ENCODE measurements around the gene ANAPC15.
"Not testable (repeated sequence)": the region's sequence is repeated elsewhere in the genome, so short reads cannot be mapped to it uniquely, and the experiment has no call there.

Gene ANAPC15

GRCh38 chr11:72153874-72154273 lies 41.4 kb upstream of the ANAPC15 start:
- H3K36me3 ChIP-seq (ENCODE audit: control insufficient read depth, insufficient read depth, low read length); DNase-seq; H3K9ac ChIP-seq (ENCODE audit: low read length); H4K8ac ChIP-seq (ENCODE audit: low read depth, low read length); H3K79me2 ChIP-seq (ENCODE audit: control insufficient read depth, insufficient read depth, low read length); H3K4me3 ChIP-seq (ENCODE audit: low read length); H2BK120ac ChIP-seq (ENCODE audit: low read depth, low read length); H2BK15ac ChIP-seq (replicated peaks; ENCODE audit: low read depth); H3K4me2 ChIP-seq (ENCODE audit: low read length); H3K4me1 ChIP-seq (ENCODE audit: control insufficient read depth, low read depth, low read length); H3K56ac ChIP-seq (ENCODE audit: low read length); H3K79me1 ChIP-seq (ENCODE audit: low read length); H3K27me3 ChIP-seq (ENCODE audit: insufficient read depth, low read length, poor library complexity); H4K5ac ChIP-seq (ENCODE audit: low read length); H2AK5ac ChIP-seq (ENCODE audit: low read length); H3K27ac ChIP-seq (ENCODE audit: low read depth, low read length); H2BK5ac ChIP-seq (ENCODE audit: low read length); H3K23ac ChIP-seq (ENCODE audit: low read length); H3K18ac ChIP-seq (ENCODE audit: low read length): not testable (repeated sequence)
- peak overlapping the region; percentile 16 for H3K4ac ChIP-seq (ENCODE audit: low read depth, low read length)
- WGBS (ENCODE audit: extremely low coverage, insufficient coverage, low lambda C conversion rate), result no CpG with 5 or more reads among the region's 6 CpGs

GRCh38 chr11:72150882-72151281 lies 38.4 kb upstream of the ANAPC15 start:
- H3K4ac ChIP-seq (ENCODE audit: low read depth, low read length), result no peak overlapping the region
- H4K5ac ChIP-seq (ENCODE audit: low read length), result no peak overlapping the region
- no peak overlapping the region for H2BK15ac ChIP-seq (replicated peaks; ENCODE audit: low read depth)
- no peak overlapping the region for H3K18ac ChIP-seq (ENCODE audit: low read length)
- no peak overlapping the region for H3K23ac ChIP-seq (ENCODE audit: low read length)
- no peak overlapping the region for H3K9ac ChIP-seq (ENCODE audit: low read length)
- H4K8ac ChIP-seq (ENCODE audit: low read depth, low read length), result no peak overlapping the region
- no peak overlapping the region for H3K56ac ChIP-seq (ENCODE audit: low read length)
- H3K79me1 ChIP-seq (ENCODE audit: low read length), result no peaks in the 10 kb centered on the region
- no peak overlapping the region for H3K27ac ChIP-seq (ENCODE audit: low read depth, low read length)
- H3K27me3 ChIP-seq (ENCODE audit: insufficient read depth, low read length, poor library complexity), result no peaks in the 10 kb centered on the region
- no peak overlapping the region for H3K4me2 ChIP-seq (ENCODE audit: low read length)
- no CpG with 5 or more reads among the region's 4 CpGs for WGBS (ENCODE audit: extremely low coverage, insufficient coverage, low lambda C conversion rate)
- H2AK5ac ChIP-seq (ENCODE audit: low read length), result no peak overlapping the region
- no peaks in the 10 kb centered on the region for H3K79me2 ChIP-seq (ENCODE audit: control insufficient read depth, insufficient read depth, low read length)
- no peak overlapping the region for H2BK120ac ChIP-seq (ENCODE audit: low read depth, low read length)
- H2BK5ac ChIP-seq (ENCODE audit: low read length), result no peak overlapping the region
- no peaks in the 10 kb centered on the region for H3K4me1 ChIP-seq (ENCODE audit: control insufficient read depth, low read depth, low read length)
- no peak for DNase-seq
- no peak overlapping the region for H3K4me3 ChIP-seq (ENCODE audit: low read length)
- no peaks in the 10 kb centered on the region for H3K36me3 ChIP-seq (ENCODE audit: control insufficient read depth, insufficient read depth, low read length)

- H2AK5ac ChIP-seq (ENCODE audit: low read length), result no peak overlapping the region
- no peak overlapping the region for H3K4me3 ChIP-seq (ENCODE audit: low read length)
- H3K4me1 ChIP-seq (ENCODE audit: control insufficient read depth, low read depth, low read length), result no peaks in the 10 kb centered on the region
- H3K79me2 ChIP-seq (ENCODE audit: control insufficient read depth, insufficient read depth, low read length), result no peaks in the 10 kb centered on the region
- whole genome bisulfite sequencing (ENCODE audit: extremely low coverage, insufficient coverage, low lambda C conversion rate), result no CpG with 5 or more reads among the region's 2 CpGs
- H4K5ac ChIP-seq (ENCODE audit: low read length), result no peak overlapping the region
- H3K27me3 ChIP-seq (ENCODE audit: insufficient read depth, low read length, poor library complexity), result no peaks in the 10 kb centered on the region
- no peak overlapping the region for H4K8ac ChIP-seq (ENCODE audit: low read depth, low read length)
- no peak overlapping the region for H3K23ac ChIP-seq (ENCODE audit: low read length)
- H3K9ac ChIP-seq (ENCODE audit: low read length), result no peak overlapping the region
- H3K4me2 ChIP-seq (ENCODE audit: low read length), result no peak overlapping the region
- no peak overlapping the region for H3K56ac ChIP-seq (ENCODE audit: low read length)
- H2BK5ac ChIP-seq (ENCODE audit: low read length), result no peak overlapping the region
- no peak overlapping the region for H3K18ac ChIP-seq (ENCODE audit: low read length)
- no peak overlapping the region for H2BK120ac ChIP-seq (ENCODE audit: low read depth, low read length)
- H3K36me3 ChIP-seq (ENCODE audit: control insufficient read depth, insufficient read depth, low read length), result no peaks in the 10 kb centered on the region
- no peak overlapping the region for H3K4ac ChIP-seq (ENCODE audit: low read depth, low read length)
- H2BK15ac ChIP-seq (replicated peaks; ENCODE audit: low read depth), result no peak overlapping the region
- no peaks in the 10 kb centered on the region for H3K79me1 ChIP-seq (ENCODE audit: low read length)
- H3K27ac ChIP-seq (ENCODE audit: low read depth, low read length), result no peak overlapping the region
- no peak for DNase-seq
These were observed 34.1 kb upstream of the ANAPC15 start for GRCh38 chr11:72146625-72147024.

- H3K27me3 ChIP-seq (ENCODE audit: insufficient read depth, low read length, poor library complexity), result no peaks in the 10 kb centered on the region
- no peak overlapping the region for H3K23ac ChIP-seq (ENCODE audit: low read length)
- H2AK5ac ChIP-seq (ENCODE audit: low read length), result no peak overlapping the region
- H3K4ac ChIP-seq (ENCODE audit: low read depth, low read length), result no peak overlapping the region
- no peak overlapping the region for H4K5ac ChIP-seq (ENCODE audit: low read length)
- H3K79me1 ChIP-seq (ENCODE audit: low read length), result no peaks in the 10 kb centered on the region
- no peaks in the 10 kb centered on the region for H3K36me3 ChIP-seq (ENCODE audit: control insufficient read depth, insufficient read depth, low read length)
- no peak overlapping the region for H3K9ac ChIP-seq (ENCODE audit: low read length)
- whole genome bisulfite sequencing (ENCODE audit: extremely low coverage, insufficient coverage, low lambda C conversion rate), result no CpG with 5 or more reads among the region's 4 CpGs
- H3K18ac ChIP-seq (ENCODE audit: low read length), result no peak overlapping the region
- no peak overlapping the region for H3K4me2 ChIP-seq (ENCODE audit: low read length)
- H3K79me2 ChIP-seq (ENCODE audit: control insufficient read depth, insufficient read depth, low read length), result no peaks in the 10 kb centered on the region
- H3K4me1 ChIP-seq (ENCODE audit: control insufficient read depth, low read depth, low read length), result no peaks in the 10 kb centered on the region
- H3K27ac ChIP-seq (ENCODE audit: low read depth, low read length), result no peak overlapping the region
- no peak overlapping the region for H2BK120ac ChIP-seq (ENCODE audit: low read depth, low read length)
- DNase-seq, result no peak
- H2BK5ac ChIP-seq (ENCODE audit: low read length), result no peak overlapping the region
- no peak overlapping the region for H3K4me3 ChIP-seq (ENCODE audit: low read length)
- H2BK15ac ChIP-seq (replicated peaks; ENCODE audit: low read depth), result no peak overlapping the region
- no peak overlapping the region for H4K8ac ChIP-seq (ENCODE audit: low read depth, low read length)
- H3K56ac ChIP-seq (ENCODE audit: low read length), result no peak overlapping the region
These were observed 32.5 kb upstream of the ANAPC15 start for GRCh38 chr11:72144807-72145565.

GRCh38 chr11:72142543-72142942 lies 30.0 kb upstream of the ANAPC15 start:
- not testable (repeated sequence) for H3K36me3 ChIP-seq (ENCODE audit: control insufficient read depth, insufficient read depth, low read length); H3K27ac ChIP-seq (ENCODE audit: low read depth, low read length); H3K9ac ChIP-seq (ENCODE audit: low read length); H3K56ac ChIP-seq (ENCODE audit: low read length); H3K4me1 ChIP-seq (ENCODE audit: control insufficient read depth, low read depth, low read length); H3K79me1 ChIP-seq (ENCODE audit: low read length); H2BK120ac ChIP-seq (ENCODE audit: low read depth, low read length); H2BK5ac ChIP-seq (ENCODE audit: low read length); H2BK15ac ChIP-seq (replicated peaks; ENCODE audit: low read depth); DNase-seq; H3K4me3 ChIP-seq (ENCODE audit: low read length); H3K23ac ChIP-seq (ENCODE audit: low read length); H3K4ac ChIP-seq (ENCODE audit: low read depth, low read length); H3K18ac ChIP-seq (ENCODE audit: low read length); H3K79me2 ChIP-seq (ENCODE audit: control insufficient read depth, insufficient read depth, low read length); H4K8ac ChIP-seq (ENCODE audit: low read depth, low read length); H4K5ac ChIP-seq (ENCODE audit: low read length); H3K4me2 ChIP-seq (ENCODE audit: low read length); H2AK5ac ChIP-seq (ENCODE audit: low read length); H3K27me3 ChIP-seq (ENCODE audit: insufficient read depth, low read length, poor library complexity)
- WGBS (ENCODE audit: extremely low coverage, insufficient coverage, low lambda C conversion rate), result no CpG with 5 or more reads among the region's 1 CpG

- DNase-seq; H3K4me3 ChIP-seq (ENCODE audit: low read length); H3K36me3 ChIP-seq (ENCODE audit: control insufficient read depth, insufficient read depth, low read length); H3K9ac ChIP-seq (ENCODE audit: low read length); H3K4me1 ChIP-seq (ENCODE audit: control insufficient read depth, low read depth, low read length); H3K4ac ChIP-seq (ENCODE audit: low read depth, low read length); H3K27me3 ChIP-seq (ENCODE audit: insufficient read depth, low read length, poor library complexity); H3K18ac ChIP-seq (ENCODE audit: low read length); H3K79me1 ChIP-seq (ENCODE audit: low read length); H2AK5ac ChIP-seq (ENCODE audit: low read length); H2BK5ac ChIP-seq (ENCODE audit: low read length); H3K23ac ChIP-seq (ENCODE audit: low read length); H4K8ac ChIP-seq (ENCODE audit: low read depth, low read length); H3K56ac ChIP-seq (ENCODE audit: low read length); H4K5ac ChIP-seq (ENCODE audit: low read length); H2BK120ac ChIP-seq (ENCODE audit: low read depth, low read length); H3K27ac ChIP-seq (ENCODE audit: low read depth, low read length); H3K4me2 ChIP-seq (ENCODE audit: low read length); H2BK15ac ChIP-seq (replicated peaks; ENCODE audit: low read depth); H3K79me2 ChIP-seq (ENCODE audit: control insufficient read depth, insufficient read depth, low read length): not testable (repeated sequence)
- WGBS (ENCODE audit: extremely low coverage, insufficient coverage, low lambda C conversion rate), result no CpG with 5 or more reads among the region's 1 CpG
These were observed 29.6 kb upstream of the ANAPC15 start for GRCh38 chr11:72142086-72142485.
